NB4 (cell line): ENCODE measurements around the gene SSC5D.

Source experiments
- DNase-seq: peaks from one replicate; pipeline ENCODE4 v3.0.0; 2010; ENCODE audit warnings: low read depth
- H3K4me3 ChIP-seq: one replicate; pipeline ENCODE4 v1.5.1; 2011; ENCODE audit warnings: mild to moderate bottlenecking, low read depth, low read length, moderate library complexity
- MAX ChIP-seq: IDR thresholded peaks from 2 replicates; pipeline ENCODE4 v1.6.1; 2011; ENCODE audit warnings: low read depth, low read length
- MYC ChIP-seq: IDR thresholded peaks from 2 replicates; pipeline ENCODE4 v1.6.1; 2011; ENCODE audit warnings: low read depth, low read length
- POLR2A ChIP-seq: IDR thresholded peaks from 2 replicates; pipeline ENCODE4 v1.6.1; 2011; ENCODE audit warnings: mild to moderate bottlenecking; ENCODE audit not compliant: insufficient read length; ENCODE audit errors: extremely low read depth
- TF ChIP-seq, protein P1 (sequence below): IDR thresholded peaks from one replicate; pipeline ENCODE4 v1.5.1; 2012; ENCODE audit warnings: low read depth, low read length

SSC5D gene

DNA sequence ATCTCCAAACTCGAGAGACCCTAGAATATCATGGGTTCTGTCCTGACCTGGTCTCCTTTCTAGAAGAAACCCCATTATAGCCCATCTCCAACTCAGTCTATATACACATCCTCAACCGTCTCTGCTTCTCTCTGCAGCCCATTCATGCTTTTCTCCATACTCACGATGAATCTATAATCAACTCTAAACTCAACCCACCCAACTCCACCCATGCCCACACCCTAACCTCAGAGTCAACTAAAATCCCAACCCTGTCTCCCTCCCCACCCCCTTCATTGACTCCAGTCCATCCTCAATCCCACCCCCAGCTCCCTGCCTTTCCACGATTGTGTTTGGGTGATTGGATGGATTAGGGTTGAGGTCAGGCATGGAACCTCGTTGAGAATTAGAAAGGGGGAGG is 55.3 kb downstream of the SSC5D start:
- TF ChIP-seq MAX (no peak), MYC (no peak), POLR2A (no peak)
- TF ChIP-seq, protein P1, sequence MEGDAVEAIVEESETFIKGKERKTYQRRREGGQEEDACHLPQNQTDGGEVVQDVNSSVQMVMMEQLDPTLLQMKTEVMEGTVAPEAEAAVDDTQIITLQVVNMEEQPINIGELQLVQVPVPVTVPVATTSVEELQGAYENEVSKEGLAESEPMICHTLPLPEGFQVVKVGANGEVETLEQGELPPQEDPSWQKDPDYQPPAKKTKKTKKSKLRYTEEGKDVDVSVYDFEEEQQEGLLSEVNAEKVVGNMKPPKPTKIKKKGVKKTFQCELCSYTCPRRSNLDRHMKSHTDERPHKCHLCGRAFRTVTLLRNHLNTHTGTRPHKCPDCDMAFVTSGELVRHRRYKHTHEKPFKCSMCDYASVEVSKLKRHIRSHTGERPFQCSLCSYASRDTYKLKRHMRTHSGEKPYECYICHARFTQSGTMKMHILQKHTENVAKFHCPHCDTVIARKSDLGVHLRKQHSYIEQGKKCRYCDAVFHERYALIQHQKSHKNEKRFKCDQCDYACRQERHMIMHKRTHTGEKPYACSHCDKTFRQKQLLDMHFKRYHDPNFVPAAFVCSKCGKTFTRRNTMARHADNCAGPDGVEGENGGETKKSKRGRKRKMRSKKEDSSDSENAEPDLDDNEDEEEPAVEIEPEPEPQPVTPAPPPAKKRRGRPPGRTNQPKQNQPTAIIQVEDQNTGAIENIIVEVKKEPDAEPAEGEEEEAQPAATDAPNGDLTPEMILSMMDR = no peak
- no peak overlapping the region for H3K4me3 ChIP-seq
- DNase-seq = no peak

DNA sequence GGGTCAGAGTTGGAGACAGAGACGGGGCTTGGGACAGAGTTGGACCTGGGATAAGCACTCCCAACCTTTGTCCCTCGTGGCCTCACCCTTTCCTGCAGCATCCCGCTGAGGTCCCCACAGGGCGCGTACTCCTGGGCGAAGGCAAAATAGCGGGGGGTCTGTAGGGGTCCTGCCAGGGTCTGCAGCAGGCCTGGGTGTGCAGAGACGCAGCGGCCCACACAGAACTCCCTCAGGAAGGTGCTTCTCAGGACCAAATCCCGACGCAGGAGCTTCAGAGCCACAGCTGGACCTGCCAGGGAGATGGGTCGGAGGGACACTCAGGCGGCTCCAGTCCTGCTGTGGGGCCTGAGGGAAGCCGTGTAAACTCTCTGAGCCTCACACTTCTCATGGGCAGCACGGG is 55.8 kb downstream of the SSC5D start:
- TF ChIP-seq MYC = no peak
- no peak for TF ChIP-seq MAX
- TF ChIP-seq POLR2A = no peak
- TF ChIP-seq, protein P1 = no peak
- DNase-seq = no peak
- no peak overlapping the region for H3K4me3 ChIP-seq

DNA sequence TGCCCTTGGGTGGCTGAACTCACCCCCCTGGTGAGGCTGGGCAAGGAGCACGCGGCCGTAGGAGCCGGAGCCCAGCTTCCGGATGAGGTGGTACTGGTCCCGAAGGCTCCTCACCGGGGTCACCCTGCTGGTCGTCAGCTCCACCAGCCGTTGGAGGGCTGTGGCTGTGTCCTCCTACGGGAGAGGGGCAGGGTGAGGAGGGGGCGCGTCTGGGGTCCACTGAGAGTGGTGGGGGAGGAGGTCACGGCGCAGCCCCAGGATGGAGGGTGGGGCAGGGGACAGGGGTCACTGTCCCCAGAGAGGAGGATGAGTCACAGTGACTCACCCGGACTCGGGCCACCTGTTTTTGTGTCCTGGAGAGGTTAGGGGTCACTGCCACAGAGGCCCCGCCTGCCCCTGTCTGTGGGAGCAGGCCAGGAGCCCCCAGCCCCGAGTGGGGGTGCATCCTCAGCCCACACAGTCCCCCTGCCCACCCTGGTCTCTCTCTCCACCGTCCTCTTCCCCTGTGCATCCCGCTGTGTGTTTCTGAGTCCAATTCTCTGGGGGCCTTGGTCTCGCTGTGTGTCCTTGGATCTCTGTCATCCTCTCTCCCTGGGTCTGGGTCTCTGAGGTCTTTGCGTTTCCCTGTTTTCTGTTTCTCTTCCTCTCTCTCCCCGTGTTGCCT is 56.7 kb downstream of the SSC5D start:
- no peak overlapping the region for H3K4me3 ChIP-seq
- DNase-seq = no peak
- TF ChIP-seq, protein P1 = no peak
- TF ChIP-seq MYC (no peak), POLR2A (no peak)

GRCh38 chr19:55545443-55545842 is 57.2 kb downstream of the SSC5D start, which contains the start of gene SBK3:
Gene SBK3, minus strand, starts transcription at chr19:55545543. Its CDS starts 0 bp downstream, at chr19:55545543.
- TF ChIP-seq MAX (no peak), POLR2A (no peak), MYC (no peak)
- TF ChIP-seq, protein P1 = no peak
- DNase-seq = no peak
- H3K4me3 ChIP-seq = no peak within 1 kb of the TSS

DNA sequence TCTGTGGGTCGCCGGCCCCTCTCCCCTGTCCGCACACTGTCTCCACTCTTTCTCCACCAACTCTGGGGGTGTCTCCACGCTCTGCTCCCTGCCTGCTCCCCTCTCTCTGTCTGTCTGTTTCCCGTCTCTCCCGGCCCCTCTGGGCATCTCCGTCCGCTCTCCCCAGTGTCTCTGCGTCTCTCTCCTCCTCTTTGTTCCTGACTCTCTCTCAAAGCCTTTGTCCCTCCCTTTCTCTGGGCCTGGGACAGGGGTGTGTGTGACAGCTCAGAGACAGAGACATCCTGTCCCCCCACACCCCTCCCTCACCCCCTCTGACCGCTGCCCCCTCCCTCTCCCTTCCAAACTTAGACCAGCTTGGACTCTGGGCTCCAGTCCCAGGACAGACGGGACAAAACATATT is 57.8 kb downstream of the SSC5D start:
- no peak overlapping the region for H3K4me3 ChIP-seq
- no peak for DNase-seq
- TF ChIP-seq MAX (no peak), POLR2A (no peak)
- TF ChIP-seq, protein P1 = no peak
